ENCODE data around the gene CCDC171. TPM values are rescaled to one million over a fixed set of nuclear protein-coding genes. Genes with fewer than 3 reads are reported as not detected.
"Not testable (repeated sequence)": the region's sequence is repeated elsewhere in the genome, so short reads cannot be mapped to it uniquely, and the experiment has no call there.

CCDC171 gene
- total RNA-seq, 2 donors from 2014 or later = 1.4 to 1.8 TPM

DNA sequence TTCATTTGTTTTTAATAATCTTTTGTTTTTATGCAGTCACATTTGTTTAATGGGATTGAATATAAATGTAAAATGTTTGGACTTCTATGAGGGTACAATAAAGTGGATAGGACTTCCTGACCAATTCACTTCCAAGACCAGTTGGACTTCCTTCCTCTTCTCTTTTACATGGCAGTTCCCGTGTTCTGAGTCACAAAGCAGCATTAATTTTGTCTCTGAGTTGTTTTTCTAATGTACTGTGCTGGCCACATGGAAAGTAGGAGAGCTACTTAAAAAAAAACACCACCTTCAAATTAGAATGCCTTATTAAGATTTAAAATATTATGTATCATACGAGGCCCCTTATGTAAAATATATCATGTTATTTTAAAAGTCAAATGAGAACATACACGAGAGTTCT is 87.3 kb downstream of the CCDC171 start:
- DNase-seq (no peak), ATAC-seq (no peak)
- intact Hi-C loops (cut with DNase I) = no loop called here

DNA sequence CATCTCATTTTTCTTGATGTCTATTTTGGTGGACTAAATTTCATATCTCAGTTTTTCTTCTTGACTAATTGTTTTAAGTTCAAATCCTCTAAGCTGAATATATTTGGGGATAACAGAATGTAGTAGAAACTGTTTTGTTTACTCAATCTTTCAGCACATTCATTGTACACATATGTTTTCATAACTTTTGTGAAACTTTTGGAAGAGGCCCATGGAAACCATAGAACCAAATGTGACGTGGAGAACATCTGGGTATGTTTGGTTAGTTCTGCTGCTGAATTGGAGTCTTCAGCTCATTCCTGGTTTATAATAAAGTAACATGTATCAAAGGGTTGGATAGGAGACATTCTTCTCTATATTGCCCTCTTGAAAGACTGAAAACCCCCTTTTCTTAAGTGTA is 88.4 kb downstream of the CCDC171 start:
- ATAC-seq (no peak), DNase-seq (no peak)
- intact Hi-C loops (cut with DNase I) = no loop called here

DNA sequence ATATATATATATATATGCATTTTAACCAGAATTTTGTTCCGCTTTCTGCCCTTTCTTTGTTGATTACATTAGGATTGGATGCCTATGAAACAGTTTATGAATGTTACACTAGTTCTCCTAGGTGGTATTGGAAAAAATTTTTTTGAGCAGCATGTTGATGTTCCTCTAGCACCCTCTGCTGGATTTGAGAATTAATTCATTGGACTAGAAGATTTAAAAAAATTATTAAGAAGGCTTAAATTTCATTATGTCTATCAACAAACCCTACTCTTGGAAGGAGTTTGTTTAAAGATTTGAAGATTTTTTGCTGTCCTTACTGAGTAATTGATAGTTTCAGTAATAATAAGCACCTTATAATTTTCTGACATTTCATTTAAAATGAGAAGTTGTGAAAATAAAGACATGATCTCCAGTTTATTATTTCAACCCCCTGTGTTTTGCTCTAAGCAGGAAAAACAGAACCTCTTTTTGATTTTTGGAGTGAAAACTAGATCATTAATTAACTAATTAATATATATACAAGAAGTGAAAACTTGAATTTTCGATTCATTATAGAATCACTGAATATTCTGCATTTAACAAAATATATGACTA is 89.6 kb downstream of the CCDC171 start:
- DNase-seq = no peak
- ATAC-seq = no peak
- intact Hi-C loops (cut with DNase I) = no loop called here

DNA sequence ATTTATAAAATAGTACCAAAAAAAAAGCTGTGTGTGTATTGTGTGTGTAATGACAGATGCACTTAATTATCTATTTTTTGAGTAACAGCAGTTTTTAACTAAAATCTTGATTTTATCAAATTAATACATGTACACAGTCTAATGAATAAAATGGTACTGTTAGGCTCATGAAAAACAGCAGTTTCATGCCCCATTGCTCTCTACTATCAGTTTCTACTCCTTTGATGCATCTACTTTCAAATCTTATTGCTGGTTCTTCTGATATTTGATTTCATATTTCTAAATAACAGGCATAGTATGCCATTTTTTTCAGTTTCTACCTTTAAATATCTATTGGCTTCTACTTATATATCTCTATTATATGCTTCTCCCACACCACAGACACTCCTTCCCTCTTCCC is 117.4 kb downstream of the CCDC171 start:
- intact Hi-C loops (cut with DNase I) = no loop called here
- ATAC-seq (no peak), DNase-seq (no peak)

DNA sequence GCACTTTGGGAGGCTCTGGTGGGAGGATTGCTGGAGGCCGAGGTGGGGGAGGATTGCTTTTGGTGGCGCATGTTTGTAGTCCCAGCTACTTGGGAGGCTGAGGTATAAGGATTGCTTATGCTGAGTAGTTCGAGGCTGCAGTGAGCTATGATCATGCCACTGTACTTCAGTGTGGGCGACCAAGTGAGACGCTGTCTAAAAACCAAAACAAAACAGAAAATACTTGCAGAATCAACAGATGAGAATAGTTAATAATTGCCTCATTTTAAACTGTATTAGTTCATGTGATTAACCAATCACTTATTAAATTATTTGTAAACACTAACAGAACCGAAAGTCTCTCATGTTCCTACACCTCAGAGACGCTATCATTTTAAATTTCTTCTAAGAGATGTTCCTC is 118.1 kb downstream of the CCDC171 start:
- intact Hi-C loops (cut with DNase I) = no loop called here
- ATAC-seq (no peak), DNase-seq (no peak)

DNA sequence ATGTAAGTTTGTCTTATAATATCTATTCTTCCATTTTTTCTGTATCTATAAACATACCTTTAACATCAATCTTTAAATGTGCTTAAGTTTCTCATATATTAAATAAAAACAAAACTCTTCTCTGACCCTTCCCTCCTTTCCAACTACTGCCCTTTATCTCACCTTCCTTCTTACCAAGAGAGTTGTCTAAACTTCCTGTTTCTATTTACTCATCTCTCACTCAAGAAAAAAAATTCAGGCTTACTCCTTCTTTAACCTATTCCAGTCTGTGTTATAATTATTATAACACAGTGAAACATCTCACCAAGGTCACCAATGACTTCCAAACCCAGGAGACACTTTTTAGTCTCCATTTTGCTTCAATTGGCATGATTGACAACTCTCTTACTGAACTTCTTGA is 140.9 kb downstream of the CCDC171 start:
- DNase-seq = no peak
- intact Hi-C loops (cut with DNase I) = no loop called here
- no peak for ATAC-seq

DNA sequence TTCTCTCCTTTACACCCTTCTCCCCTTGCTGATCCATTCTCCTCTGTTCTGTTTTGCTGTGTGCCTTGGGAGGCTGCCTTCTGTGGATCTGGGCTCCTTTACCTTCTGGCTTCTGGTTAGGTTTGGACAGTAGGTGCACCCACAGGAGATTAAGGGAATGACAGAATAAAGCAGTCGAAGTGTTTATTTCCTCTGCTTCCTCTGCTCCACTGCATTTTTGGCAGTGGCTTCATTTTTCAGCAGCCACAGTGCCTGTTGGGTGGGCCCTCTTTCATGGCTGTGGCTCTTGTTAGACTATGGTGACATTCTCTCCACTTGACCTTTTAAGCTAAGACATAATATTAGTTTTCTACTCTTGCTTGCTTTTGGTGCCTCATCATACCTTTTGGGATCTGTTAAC is 144.1 kb downstream of the CCDC171 start:
- intact Hi-C loops (cut with DNase I) = no loop called here
- DNase-seq = no peak
- ATAC-seq = no peak

DNA sequence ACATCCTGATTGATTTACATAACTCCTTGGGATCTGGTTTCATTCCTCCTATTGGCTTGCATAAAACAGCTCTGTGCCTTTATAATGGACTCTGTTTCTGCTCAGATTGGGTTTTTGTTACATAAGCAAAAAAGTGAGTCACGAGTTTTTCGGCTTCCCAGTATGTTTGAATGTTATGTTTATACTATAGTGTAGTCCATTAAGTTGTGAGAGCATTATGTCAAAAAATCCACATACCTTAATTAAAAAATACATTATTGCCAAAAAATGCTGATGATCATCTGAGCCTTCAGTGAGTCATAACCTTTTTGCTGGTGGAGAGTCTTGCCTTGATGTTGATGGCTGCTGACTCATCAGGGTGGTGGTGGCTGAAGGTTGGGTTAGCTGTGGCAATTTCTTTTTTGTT is 144.6 kb downstream of the CCDC171 start:
- ATAC-seq (no peak), DNase-seq (no peak)
- intact Hi-C loops (cut with DNase I) = no loop called here

DNA sequence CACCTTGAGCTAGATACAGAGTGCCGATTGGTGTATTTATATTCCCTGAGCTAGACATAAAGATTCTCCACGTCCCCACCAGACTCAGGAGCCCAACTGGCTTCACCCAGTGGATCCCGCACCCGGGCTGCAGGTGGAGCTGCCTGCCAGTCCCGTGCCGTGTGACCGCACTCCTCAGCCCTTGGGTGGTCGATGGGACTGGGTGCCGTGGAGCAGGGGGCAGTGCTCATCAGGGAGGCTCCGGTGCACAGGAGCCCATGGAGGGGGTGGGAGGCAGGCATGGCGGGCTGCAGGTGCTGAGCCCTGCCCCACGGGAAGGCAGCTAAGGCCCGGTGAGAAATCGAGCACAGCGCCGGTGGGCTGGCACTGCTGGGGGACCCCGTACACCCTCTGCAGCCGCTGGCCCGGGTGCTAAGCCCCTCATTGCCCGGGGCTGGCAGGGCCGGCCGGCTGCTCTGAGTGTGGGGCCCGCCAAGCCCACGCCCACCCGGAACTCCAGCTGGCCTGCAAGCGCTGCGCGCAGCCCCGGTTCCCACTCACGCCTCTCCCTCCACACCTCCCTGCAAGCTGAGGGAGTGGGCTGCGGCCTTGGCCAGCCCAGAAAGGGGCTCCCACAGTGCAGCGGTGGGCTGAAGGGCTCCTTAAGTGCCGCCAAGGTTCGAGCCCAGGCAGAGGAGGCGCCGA is 147.2 kb downstream of the CCDC171 start:
- DNase-seq, ATAC-seq: not testable (repeated sequence)

DNA sequence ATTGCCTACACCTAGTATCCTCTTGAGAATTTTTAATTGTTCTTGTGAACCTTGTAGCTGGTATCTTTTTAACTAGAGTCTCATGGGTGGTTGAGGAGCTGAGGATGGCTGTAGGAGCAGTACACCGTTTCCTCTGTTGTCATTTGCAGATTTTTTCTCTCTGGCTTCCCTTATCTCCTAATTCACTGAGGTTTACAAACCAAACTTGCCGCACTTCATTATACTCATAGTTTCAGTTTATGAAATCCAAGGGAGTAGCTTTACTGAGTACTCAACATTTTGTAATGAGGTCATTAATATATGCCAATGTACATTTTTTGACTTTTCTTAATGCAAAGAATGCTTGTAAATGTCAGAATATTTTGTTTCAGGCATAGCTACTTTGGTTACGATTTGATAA is 154.2 kb downstream of the CCDC171 start:
- intact Hi-C loops (cut with DNase I) = no loop called here
- no peak for ATAC-seq
- no peak for DNase-seq

More for the DNA sequence above, 147.2 kb downstream of the CCDC171 start:
- intact Hi-C loops (cut with DNase I) = not testable (repeated sequence)

DNA sequence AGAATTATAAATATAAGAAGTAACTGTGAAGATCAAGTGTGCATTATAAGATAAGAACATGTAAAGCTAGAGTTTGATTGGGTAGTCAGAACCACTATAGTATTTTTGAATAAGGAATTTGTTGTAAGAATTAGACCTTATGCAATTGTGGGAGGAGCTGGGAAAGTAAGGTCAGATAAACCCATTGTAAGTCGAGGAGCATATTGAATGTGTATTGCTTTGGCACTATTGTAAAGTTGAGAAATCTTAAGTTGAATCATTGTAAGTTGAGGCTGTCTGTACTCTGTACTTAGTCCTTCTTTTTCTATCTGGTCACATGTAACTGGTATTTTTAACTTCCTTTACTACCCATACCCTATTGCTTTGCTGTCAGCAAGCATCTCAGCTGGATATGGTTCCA is 158.7 kb downstream of the CCDC171 start:
- intact Hi-C loops (cut with DNase I) = no loop called here
- no peak for ATAC-seq

DNA sequence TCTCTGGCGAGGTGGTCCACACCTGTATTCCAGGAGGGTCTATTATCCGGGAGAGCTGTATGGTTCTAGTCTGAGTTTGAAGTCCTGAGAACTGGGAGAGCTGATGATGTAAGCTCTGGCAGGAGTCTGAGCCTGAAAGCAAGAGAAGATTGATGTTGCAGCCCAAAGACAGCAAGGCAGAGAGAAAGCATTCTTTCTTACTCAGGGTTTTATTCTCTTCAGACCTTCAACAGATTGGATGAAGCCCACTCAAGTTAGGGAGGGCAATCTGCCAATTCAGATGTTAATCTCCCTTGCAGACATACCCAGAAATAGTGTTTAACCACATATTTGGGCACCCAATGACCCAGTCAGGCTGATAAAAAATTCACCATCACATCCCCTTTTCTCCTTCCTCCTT is 159.1 kb downstream of the CCDC171 start:
- no peak for DNase-seq
- no peak for ATAC-seq
- intact Hi-C loops (cut with DNase I) = no loop called here

More for the DNA sequence above, 158.7 kb downstream of the CCDC171 start:
- DNase-seq = no peak

DNA sequence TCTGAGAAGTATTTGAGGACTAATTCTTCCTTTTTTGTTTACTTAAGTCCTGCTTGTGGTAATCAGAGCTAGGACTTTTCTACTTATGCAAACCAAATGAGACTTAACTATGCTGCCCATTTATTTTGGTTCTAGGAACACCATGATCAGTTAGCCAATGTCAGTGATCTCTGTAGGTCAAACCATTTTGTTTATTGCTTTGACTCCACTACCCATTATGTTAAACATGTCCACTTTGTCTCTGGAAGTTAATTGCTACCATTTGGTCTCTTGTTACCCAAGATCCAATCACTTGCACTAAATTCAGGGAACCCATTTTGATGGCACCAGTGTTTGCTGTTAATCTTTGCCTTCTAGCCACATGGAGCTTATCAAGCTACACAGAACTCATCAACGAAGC is 161.9 kb downstream of the CCDC171 start:
- DNase-seq (no peak), ATAC-seq (no peak)
- intact Hi-C loops (cut with DNase I) = no loop called here

DNA sequence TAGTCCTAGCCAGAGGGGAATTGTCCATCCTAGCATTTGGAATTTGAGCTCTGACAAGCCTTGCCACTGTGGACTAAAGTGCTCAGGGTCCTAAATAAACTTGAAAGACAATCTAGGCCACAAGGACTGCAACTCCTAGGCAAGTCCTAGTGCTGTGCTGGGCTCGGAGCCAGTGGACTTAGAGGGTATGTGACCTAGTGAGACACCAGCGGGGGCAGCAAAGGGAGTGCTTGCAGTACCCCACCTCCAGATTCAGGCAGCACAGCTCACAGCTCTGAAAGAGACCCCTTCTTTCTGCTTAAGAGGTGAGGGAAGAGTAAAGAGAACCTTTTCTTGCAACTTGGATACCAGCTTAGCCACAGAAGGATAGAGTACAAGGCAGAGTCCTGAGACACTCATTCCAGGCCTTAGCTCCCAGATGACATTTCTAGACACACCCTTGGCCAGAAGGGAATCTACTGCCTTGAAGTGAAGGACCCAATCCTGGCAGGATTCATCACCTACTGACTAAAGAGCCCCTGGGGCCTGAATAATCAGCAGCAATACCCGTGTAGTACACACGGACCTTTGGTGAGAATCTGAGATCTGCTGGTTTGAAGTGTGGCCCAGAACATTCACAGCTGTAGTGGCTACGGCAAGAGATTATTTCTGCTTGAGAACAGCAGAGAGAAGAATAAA is 164.6 kb downstream of the CCDC171 start:
- intact Hi-C loops (cut with DNase I) = no loop called here
- ATAC-seq = no peak
- no peak for DNase-seq

DNA sequence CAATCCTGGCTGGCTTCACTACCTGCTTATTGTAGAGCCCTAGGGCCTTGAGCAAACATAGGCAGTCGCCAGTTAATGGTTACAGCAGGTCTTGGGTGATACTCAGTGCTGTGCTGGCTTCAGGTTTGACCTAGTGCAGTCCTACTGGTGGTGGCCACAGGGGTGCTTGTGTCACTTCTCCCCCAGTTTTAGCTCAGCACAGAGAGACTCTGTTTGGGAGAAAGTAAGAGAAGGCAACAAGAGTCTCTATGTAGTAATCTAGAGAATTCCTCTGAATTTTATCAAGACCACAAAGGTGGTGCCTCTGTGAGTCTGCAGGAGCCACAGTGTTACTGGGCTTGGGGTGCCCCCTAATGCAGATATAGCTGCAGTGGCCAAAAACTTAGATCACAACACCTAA is 165.6 kb downstream of the CCDC171 start:
- DNase-seq (no peak), ATAC-seq (no peak)
- intact Hi-C loops (cut with DNase I) = no loop called here

DNA sequence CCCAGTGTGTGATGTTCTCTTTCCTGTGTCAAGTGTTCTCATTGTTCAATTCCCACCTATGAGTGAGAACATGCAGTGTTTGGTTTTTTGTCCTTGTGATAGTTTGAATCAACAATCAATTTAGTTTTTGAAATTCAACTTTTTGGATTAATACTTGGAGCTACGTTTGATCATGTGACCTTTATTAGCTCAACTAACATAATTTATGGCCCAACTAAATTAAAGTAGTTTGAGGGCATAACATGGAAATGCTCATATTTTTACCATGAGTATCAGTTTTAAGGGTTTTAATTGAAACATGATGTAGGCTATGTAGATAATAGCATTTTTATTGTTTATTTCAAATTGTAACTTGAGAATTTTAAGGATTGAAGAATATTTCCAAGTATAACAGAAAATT is 168.0 kb downstream of the CCDC171 start:
- no peak for DNase-seq
- no peak for ATAC-seq
- intact Hi-C loops (cut with DNase I) = no loop called here

DNA sequence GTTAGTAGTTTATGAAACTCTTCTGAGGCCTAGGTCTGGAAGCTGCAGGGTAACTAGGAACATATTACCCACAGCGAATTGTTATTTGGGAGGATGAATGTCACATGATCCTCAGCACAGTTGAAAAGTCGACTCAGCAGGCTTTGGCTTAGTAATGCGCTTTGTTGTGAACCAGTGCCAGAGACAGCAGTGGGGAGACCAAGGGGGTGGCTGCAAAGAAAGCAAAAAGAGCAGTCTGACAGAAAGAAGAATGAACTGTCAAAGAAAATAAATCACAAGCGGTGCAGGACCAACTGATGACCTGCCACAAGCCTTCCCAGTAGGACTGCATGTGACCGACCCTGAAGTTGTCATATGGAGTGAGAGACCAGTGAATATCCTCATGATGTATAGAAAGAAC is 170.0 kb downstream of the CCDC171 start:
- DNase-seq (no peak), ATAC-seq (no peak)
- intact Hi-C loops (cut with DNase I) = no loop called here

DNA sequence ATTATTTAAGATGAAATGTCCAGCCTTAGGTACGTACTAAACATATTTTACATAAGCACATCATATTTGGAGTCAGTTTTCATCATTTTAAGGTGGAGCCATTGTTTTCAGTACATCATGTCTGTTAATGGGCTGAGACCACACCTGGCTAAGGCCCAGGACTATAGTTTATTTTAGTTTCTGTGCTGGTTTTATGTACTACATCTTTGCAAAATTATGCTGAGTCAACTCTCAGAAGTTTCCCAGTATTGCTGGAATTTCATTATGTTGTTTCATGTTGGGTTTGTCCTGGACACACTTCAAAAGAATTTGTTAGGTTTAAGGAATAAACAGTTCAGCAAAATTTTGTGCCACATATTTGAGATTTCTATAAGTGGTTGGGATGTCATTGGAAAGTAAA is 171.2 kb downstream of the CCDC171 start:
- DNase-seq (no peak), ATAC-seq (no peak)
- intact Hi-C loops (cut with DNase I) = no loop called here

DNA sequence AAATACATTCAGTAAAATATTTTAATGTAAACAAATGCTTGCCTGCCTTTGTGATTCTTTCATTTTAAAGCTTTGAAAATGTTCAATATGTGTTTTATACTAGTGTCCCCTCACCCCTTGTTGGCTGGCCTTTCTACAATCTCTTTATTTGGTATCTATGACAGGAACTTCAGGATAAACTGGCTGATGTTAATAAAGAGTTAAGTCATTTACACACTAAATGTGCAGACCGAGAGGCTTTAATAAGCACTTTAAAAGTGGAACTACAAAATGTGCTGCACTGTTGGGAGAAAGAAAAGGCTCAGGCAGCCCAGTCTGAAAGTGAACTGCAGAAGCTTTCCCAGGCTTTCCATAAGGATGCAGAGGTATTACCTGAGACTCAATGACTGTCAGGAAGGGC is 171.8 kb downstream of the CCDC171 start:
- intact Hi-C loops (cut with DNase I) = no loop called here
- DNase-seq (no peak), ATAC-seq (no peak)

DNA sequence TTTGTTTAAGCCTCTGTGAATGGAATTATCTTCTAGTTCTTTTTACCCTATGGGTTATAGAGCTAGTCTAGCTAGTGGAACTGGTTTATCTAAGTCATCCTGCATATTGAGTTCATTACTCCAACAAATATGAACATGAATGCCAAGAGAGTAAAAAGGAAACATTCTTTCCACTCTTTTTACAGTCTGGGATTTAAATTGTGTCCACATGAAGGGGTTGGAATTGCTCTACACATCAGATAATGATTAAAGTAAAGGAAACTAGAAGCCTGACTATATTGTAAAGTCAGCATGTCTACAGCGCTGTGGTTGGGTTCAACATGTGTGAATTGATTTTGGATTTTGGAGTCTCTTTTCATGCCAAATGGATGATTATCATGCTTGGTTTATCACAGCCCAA is 173.1 kb downstream of the CCDC171 start:
- intact Hi-C loops (cut with DNase I) = no loop called here
- DNase-seq (no peak), ATAC-seq (no peak)

DNA sequence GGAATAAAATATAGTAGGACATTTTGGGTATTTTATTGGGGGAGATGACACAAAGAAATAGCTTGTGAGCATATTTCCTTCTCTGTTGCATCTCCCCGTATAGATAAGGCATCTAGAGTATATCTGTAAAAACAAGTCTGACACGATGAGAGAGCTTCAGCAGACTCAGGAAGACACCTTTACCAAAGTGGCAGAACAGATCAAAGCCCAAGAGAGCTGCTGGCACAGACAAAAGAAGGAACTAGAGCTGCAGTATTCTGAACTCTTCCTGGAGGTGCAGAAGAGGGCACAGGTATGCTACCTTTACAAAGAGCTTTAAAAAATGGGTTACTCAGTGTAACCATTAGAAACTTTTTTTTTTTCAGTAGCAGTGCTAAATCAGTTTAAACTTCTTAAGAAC is 176.7 kb downstream of the CCDC171 start:
- no peak for ATAC-seq
- intact Hi-C loops (cut with DNase I) = no loop called here
- DNase-seq = no peak

Measured in left cardiac atrium (tissue), 4 donors.